ENCODE measurements around the gene WNT11. TPM values are rescaled to one million over a fixed set of nuclear protein-coding genes. Genes with fewer than 3 reads are reported as not detected.

Gene WNT11
- total RNA-seq, 1 donor from 2014 or later: not detected

GRCh38 chr11:76228875-76229149 is 22.5 kb upstream of the WNT11 start:
- no peak for DNase-seq (ENCODE audit: low read depth)
- H3K4me3 ChIP-seq (ENCODE audit: low read depth, low read length): no peak overlapping the region
- no peak for TF ChIP-seq CTCF (conservative IDR thresholded peaks at IDR 0.05; ENCODE audit: low read depth, low read length)

DNA sequence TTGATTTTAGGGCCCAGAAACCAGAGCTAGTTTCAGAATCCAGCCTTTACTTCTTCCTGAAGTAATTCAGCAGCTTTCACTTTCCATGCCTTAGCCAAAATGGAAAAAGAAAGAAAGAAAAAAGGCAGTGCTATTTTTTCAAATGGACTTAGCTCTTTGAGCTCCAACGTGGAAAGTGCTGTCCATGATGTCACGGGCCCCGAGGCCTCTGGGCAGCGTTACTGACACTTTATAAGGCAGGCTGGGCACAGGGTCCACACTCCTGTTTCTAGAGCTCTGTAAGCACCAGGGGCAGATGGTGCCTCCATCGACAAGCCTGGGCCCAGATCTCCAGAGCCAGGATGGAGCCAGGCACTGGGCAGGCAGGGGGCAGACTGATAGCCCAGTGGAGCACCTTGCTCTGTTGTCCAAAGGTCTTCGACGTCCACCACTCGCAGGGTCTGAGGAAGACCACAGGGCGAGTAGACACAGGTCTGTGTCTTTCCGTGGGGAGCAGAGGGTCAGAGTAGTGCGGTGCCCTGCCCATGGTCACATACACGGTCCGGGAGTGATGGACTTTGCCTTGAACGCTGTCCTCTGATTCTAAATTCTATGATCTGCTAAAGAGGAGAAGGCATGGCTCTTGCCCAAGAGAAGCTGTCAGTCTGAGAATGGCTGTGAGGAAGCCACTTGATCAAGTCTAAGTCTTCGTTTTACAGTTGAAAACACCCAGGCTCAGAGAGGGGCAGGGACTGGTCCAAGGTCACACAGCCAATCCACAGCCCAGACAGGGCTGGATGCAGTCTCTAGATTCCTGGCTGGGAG is 22.0 kb upstream of the WNT11 start:
- DNase-seq (ENCODE audit: low read depth): no peak
- TF ChIP-seq CTCF (conservative IDR thresholded peaks at IDR 0.05; ENCODE audit: low read depth, low read length): no peak
- no peak overlapping the region for H3K4me3 ChIP-seq (ENCODE audit: low read depth, low read length)

DNA sequence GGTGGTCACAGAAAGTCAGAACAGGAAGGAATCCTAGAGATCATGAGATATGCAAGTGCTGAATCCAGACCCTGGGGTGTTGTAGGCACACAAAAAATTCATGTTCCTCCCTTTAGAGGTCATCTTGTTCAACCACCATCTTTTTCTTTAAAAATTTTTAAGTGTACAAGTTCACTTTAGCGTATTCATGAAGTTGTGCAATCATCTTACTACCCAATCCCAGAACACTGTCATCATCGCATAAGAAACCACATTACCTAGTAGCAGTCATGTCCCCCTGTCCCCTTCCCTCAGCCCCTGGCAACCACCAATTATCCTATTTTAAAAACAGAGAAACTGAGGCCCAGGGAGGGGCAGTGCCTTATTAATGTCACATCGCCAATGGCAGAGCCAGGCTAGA is 20.3 kb upstream of the WNT11 start:
- DNase-seq (ENCODE audit: low read depth): no peak
- TF ChIP-seq CTCF (conservative IDR thresholded peaks at IDR 0.05; ENCODE audit: low read depth, low read length): no peak
- H3K4me3 ChIP-seq (ENCODE audit: low read depth, low read length): no peak overlapping the region

DNA sequence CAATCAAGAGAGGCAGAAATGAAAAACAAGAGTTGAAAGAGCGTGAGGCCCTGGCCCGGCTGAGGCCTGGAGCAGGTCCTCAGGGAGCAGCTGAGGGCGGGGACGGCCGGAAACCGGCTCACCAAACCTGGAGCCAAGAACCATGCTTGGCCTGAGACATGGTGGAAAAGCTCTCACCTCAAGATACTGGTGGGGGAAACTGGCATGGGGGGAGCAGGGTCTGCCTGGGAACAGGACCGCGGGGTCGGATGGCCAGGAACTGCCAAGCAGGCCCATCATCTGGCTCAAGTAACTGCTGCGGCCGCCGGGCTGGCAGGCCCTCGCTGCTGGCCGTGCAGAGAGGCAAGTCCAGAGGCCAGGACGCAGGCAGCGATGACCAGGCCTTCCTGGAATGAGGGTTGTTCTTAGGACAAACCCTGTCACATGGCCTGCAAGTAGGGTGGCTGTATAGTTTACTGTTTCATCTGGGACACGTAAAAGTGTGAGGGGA is 18.9 kb upstream of the WNT11 start:
- no peak for TF ChIP-seq CTCF (conservative IDR thresholded peaks at IDR 0.05; ENCODE audit: low read depth, low read length)
- H3K4me3 ChIP-seq (ENCODE audit: low read depth, low read length): no peak overlapping the region
- DNase-seq (ENCODE audit: low read depth): no peak

DNA sequence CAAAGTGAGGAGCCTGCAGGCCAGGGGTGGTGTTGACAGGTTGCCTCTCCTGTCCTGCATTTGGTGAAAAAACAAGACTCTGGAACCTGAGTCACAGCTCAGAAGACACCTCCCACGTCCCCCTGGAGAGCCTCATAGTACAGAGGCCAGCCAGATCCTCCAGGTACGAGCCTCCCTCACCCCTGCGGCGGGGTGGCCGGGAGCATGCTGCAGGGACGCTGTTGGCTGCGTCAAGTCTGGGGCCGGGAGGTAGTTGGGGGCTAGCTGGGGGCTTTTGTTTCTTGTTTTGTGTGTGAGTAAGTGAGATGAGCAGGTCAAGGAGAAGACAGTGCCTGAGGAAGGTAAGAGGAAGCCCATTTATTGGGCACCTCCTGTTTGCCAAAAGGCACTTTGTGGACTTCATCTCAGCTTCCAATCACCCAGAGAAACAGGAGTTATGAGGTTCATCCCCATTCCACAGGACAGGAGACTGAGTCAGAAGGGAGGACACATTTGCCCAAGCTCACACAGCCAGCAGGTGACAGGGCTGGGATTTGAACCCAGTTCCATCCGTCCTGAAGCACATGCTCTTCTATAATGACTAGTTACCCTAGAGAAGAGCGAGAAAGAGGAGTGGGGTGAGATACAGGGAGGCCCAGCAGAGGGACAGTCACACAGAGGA is 18.3 kb upstream of the WNT11 start:
- no peak overlapping the region for H3K4me3 ChIP-seq (ENCODE audit: low read depth, low read length)
- no peak for DNase-seq (ENCODE audit: low read depth)
- TF ChIP-seq CTCF (conservative IDR thresholded peaks at IDR 0.05; ENCODE audit: low read depth, low read length): no peak

DNA sequence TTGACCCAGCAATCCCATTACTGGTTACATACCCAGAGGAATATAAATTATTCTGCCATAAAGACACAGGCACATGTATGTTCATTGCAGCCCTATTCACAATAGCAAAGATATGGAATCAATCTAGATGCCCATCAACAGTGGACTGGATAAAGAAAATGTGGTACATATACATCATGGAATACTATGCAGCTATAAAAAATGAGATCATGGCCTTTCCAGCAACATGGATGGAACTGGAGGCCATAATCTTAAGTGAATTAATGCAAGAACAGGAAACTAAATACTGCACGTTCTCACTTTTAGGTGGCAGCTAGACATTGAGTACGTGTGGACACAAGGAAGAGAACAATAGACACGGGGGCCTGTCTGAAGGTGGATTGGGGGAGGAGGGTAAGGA is 15.1 kb upstream of the WNT11 start:
- TF ChIP-seq CTCF (conservative IDR thresholded peaks at IDR 0.05; ENCODE audit: low read depth, low read length): no peak
- no peak for DNase-seq (ENCODE audit: low read depth)
- H3K4me3 ChIP-seq (ENCODE audit: low read depth, low read length): no peak overlapping the region

- TF ChIP-seq CTCF (conservative IDR thresholded peaks at IDR 0.05; ENCODE audit: low read depth, low read length): no peak
- no peak for DNase-seq (ENCODE audit: low read depth)
- H3K4me3 ChIP-seq (ENCODE audit: low read depth, low read length): no peak overlapping the region
These were observed 12.9 kb upstream of the WNT11 start for GRCh38 chr11:76219243-76219642.

Measured in epithelial cell of proximal tubule (primary cell).